22Rv1 (cell line): ENCODE results near the gene GAK.

Source experiments
- CTCF ChIP-seq: fragments of 450-650 bp; IDR thresholded peaks from 2 replicates; pipeline ENCODE4 v1.5.1; 2017; ENCODE audit warnings: mild to moderate bottlenecking
- ZFX ChIP-seq: fragments of 450-650 bp; IDR thresholded peaks from 2 replicates; pipeline ENCODE4 v1.6.1; 2017; ENCODE audit warnings: antibody characterized with exemption, borderline replicate concordance

GRCh38 chr4:833156-833555 is 99.0 kb downstream of the GAK start:
- no peak for TF ChIP-seq CTCF
- TF ChIP-seq ZFX: no peak
